DOHH2 (cell line): ENCODE data around the gene UXS1.

Experiments
- EZH2phosphoT487 ChIP-seq: fragments of 200-600 bp; sonication (generic); IDR thresholded peaks from 2 replicates; pipeline ENCODE4 v1.6.1; 2017; ENCODE audit warnings: borderline replicate concordance, mild to moderate bottlenecking, antibody characterized with exemption, low read length, moderate library complexity, mixed read lengths
- TF ChIP-seq, protein P1 (sequence below): fragments of 200-600 bp; sonication (generic); IDR thresholded peaks from one replicate; pipeline ENCODE4 v1.5.1; 2014; ENCODE audit warnings: antibody characterized with exemption, mild to moderate bottlenecking, low read depth, low read length; ENCODE audit not compliant: poor library complexity, severe bottlenecking

DNA sequence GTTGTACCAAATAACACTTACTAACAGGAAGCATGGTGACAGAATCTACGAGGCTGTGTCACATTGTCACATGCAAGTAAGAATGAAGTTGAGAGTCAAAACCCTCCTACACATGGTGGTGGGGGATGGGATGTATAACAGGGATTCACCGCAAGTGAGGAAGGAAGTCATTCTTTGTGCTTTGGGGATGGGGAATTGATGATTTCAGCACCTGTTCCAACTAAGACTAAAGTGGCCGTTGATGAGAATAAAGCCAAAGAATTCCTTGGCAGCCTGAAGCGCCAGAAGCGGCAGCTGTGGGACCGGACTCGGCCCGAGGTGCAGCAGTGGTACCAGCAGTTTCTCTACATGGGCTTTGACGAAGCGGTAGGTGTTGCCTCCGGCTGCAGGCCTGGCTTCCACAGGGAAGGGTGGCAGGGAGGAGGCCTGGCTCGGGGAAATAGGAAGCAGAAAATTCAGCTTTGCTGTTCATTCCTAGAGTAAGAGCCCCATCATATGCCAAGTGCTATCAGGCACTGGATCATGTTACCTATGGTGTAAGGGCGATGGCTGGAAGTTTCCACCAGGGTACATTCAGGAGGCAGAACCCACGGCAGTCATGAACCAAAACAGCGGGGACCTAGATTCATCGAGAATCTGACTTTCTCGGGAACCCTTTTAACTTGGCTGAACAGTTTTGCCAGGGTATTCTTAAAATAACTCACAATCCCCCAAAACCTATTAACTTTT is 120.3 kb downstream of the UXS1 start:
- TF ChIP-seq, protein P1, sequence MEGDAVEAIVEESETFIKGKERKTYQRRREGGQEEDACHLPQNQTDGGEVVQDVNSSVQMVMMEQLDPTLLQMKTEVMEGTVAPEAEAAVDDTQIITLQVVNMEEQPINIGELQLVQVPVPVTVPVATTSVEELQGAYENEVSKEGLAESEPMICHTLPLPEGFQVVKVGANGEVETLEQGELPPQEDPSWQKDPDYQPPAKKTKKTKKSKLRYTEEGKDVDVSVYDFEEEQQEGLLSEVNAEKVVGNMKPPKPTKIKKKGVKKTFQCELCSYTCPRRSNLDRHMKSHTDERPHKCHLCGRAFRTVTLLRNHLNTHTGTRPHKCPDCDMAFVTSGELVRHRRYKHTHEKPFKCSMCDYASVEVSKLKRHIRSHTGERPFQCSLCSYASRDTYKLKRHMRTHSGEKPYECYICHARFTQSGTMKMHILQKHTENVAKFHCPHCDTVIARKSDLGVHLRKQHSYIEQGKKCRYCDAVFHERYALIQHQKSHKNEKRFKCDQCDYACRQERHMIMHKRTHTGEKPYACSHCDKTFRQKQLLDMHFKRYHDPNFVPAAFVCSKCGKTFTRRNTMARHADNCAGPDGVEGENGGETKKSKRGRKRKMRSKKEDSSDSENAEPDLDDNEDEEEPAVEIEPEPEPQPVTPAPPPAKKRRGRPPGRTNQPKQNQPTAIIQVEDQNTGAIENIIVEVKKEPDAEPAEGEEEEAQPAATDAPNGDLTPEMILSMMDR = no peak
- TF ChIP-seq EZH2phosphoT487 = no peak
